Measurements from ENCODE around the gene MYO7B.

DNA sequence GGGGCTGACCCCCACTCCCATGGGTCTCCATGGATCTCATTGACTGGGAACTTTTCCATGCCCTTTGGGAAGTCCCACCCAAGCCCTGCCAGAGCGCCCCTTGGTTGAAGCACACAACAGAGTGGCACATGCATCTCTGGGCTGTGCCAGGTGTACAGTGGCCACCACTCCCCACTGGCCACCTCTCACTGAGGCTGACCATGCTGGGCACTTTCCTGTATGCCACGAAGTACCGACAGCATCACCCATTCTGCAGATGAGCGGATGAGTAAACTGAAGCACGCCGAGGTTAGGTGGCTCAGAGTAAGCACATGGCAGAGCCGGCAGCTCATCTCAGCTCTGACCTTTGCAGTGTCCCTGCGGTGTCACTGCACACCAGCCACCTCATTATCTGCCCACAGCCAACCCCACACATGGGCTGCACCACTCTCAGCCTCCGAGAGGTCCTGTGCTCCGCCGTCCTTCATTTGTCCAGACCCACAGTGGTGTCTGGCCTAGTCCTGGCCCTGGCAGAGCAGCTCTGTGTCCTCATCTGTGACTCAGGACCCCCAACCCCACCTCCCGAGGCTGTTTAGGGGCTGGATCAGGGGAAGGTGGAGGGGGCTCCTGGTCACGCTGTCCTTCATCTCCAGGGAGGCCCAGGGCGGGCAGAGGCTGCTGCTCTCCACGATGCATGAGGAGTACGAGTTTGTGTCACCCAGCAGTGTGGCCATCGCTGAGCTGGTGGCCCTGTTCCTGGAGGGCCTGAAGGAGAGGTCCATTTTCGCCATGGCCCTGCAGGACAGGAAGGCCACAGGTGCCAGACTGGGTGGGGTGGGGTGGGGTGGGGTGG is 92.5 kb downstream of the MYO7B start:
- no peak for TF ChIP-seq POLR2A (IDR thresholded peaks at IDR 0.05)
- TF ChIP-seq EP300 (IDR thresholded peaks at IDR 0.05) = no peak

Measured in stomach (tissue), 4 donors.